HUES6 (cell line): ENCODE measurements around the gene PAX2.

Experiments used
- H3K27ac ChIP-seq: 2 replicates; pipeline ENCODE4 v1.7.0; 2013; ENCODE audit warnings: low read depth, mild to moderate bottlenecking, low read length, inconsistent platforms
- H3K27me3 ChIP-seq: 2 replicates; pipeline ENCODE4 v1.6.1; 2013; ENCODE audit warnings: low read length; ENCODE audit not compliant: control insufficient read depth, insufficient read depth
- H3K36me3 ChIP-seq: 2 replicates; pipeline ENCODE4 v1.6.1; 2013; ENCODE audit warnings: low read length; ENCODE audit not compliant: control insufficient read depth, insufficient read depth
- H3K4me1 ChIP-seq: 2 replicates; pipeline ENCODE4 v1.6.1; 2013; ENCODE audit warnings: low read length; ENCODE audit not compliant: control insufficient read depth, insufficient read depth
- H3K4me3 ChIP-seq: 2 replicates; pipeline ENCODE4 v1.5.1; 2013; ENCODE audit warnings: low read depth, low read length
- H3K9ac ChIP-seq: one replicate; pipeline ENCODE4 v1.6.1; 2013; ENCODE audit warnings: mild to moderate bottlenecking, low read length
- H3K9me3 ChIP-seq: 2 replicates; pipeline ENCODE4 v1.6.1; 2013; ENCODE audit warnings: low read depth, low read length; ENCODE audit not compliant: control insufficient read depth, insufficient read depth

Gene PAX2

GRCh38 chr10:100802196-100802595 is 56.8 kb downstream of the PAX2 start:
- H3K4me3 ChIP-seq = no peak overlapping the region
- no peaks in the 10 kb centered on the region for H3K36me3 ChIP-seq
- H3K27ac ChIP-seq = no peak overlapping the region
- H3K4me1 ChIP-seq = peaks cover 25% of the 10 kb centered on the region
- no peaks in the 10 kb centered on the region for H3K9me3 ChIP-seq
- no peak overlapping the region for H3K9ac ChIP-seq
- peaks cover 44% of the 10 kb centered on the region for H3K27me3 ChIP-seq

DNA sequence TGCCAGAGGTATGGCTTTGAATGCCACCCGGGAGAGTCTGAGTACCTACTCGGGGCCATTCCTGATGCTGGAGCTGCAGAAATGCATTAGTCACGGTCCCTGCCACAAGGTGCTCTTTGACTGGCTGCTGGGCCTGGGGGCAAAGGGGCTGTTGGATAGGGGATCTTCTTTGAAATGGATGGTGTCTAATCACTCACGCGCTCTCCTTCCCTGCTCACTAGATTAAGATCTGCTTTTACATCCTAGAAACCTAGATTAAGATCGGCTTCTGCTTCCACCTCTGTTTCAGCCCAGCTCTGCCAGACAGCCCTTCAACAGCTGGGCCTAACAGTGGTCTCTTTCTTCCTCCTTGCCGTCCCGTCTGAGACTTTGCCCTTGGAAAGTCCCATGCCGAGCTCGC is 57.2 kb downstream of the PAX2 start:
- Histone ChIP-seq H3K27me3 (peaks cover 44% of the 10 kb centered on the region), H3K4me3 (no peak overlapping the region), H3K27ac (no peak overlapping the region), H3K9ac (no peak overlapping the region), H3K9me3 (no peaks in the 10 kb centered on the region), H3K36me3 (no peaks in the 10 kb centered on the region), H3K4me1 (peaks cover 25% of the 10 kb centered on the region)

GRCh38 chr10:100803492-100803891 is 58.1 kb downstream of the PAX2 start:
- no peaks in the 10 kb centered on the region for H3K36me3 ChIP-seq
- peaks cover 44% of the 10 kb centered on the region for H3K27me3 ChIP-seq
- H3K9me3 ChIP-seq = no peaks in the 10 kb centered on the region
- H3K4me1 ChIP-seq = peaks cover 25% of the 10 kb centered on the region
- no peak overlapping the region for H3K27ac ChIP-seq
- H3K4me3 ChIP-seq = no peak overlapping the region
- no peak overlapping the region for H3K9ac ChIP-seq

- no peak overlapping the region for H3K4me3 ChIP-seq
- H3K36me3 ChIP-seq = no peaks in the 10 kb centered on the region
- peaks cover 25% of the 10 kb centered on the region for H3K4me1 ChIP-seq
- peaks cover 47% of the 10 kb centered on the region for H3K27me3 ChIP-seq
- no peak overlapping the region for H3K27ac ChIP-seq
- H3K9me3 ChIP-seq = no peaks in the 10 kb centered on the region
- no peak overlapping the region for H3K9ac ChIP-seq
Measured at GRCh38 chr10:100803908-100804307, 58.5 kb downstream of the PAX2 start.

GRCh38 chr10:100805543-100806355 is 60.4 kb downstream of the PAX2 start:
- no peak overlapping the region for H3K9ac ChIP-seq
- H3K36me3 ChIP-seq = no peaks in the 10 kb centered on the region
- peaks cover 54% of the 10 kb centered on the region for H3K27me3 ChIP-seq

GRCh38 chr10:100806356-100806645 is 60.9 kb downstream of the PAX2 start:
- peaks cover 53% of the 10 kb centered on the region for H3K27me3 ChIP-seq

More at GRCh38 chr10:100805543-100806355, 60.4 kb downstream of the PAX2 start:
- Histone ChIP-seq H3K9me3 (no peaks in the 10 kb centered on the region), H3K4me1 (peaks cover 25% of the 10 kb centered on the region), H3K4me3 (no peak overlapping the region), H3K27ac (no peak overlapping the region)

DNA sequence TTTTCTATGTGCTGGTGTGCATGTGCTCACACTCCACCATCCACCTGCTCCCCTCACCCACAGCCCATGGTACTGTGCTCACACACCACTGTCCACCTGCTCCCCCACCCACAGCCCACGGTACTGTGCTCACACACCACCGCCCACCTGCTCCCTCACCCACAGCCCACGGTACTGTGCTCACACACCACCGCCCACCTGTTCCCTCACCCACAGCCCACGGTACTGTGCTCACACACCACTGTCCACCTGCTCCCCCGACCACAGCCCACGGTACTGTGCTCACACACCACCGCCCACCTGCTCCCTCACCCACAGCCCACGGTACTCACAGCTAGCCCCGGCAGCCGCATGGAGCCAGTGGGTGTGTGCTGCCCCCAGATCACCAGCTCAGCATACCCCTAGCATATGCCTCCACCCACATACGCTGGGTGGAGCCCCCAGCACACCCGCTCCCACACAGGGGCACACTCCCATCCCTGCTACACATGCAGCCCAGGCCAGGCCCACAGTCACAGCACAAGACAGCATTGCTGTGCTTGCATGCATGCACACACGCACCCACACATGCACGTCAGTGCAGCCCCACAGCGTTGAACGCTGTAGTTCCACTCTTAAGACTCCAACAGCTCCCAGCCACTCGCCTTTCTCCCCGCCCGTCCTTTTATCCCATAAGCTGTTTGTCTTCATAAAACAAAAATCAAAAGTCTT is 62.0 kb downstream of the PAX2 start:
- Histone ChIP-seq H3K4me1 (peaks cover 20% of the 10 kb centered on the region), H3K27ac (no peak overlapping the region), H3K4me3 (no peak overlapping the region), H3K36me3 (no peaks in the 10 kb centered on the region), H3K9me3 (no peaks in the 10 kb centered on the region), H3K9ac (no peak overlapping the region), H3K27me3 (peaks cover 49% of the 10 kb centered on the region)

More at GRCh38 chr10:100806356-100806645, 60.9 kb downstream of the PAX2 start:
- H3K4me3 ChIP-seq = no peak overlapping the region
- no peak overlapping the region for H3K9ac ChIP-seq
- H3K4me1 ChIP-seq = peaks cover 25% of the 10 kb centered on the region
- no peaks in the 10 kb centered on the region for H3K9me3 ChIP-seq
- no peak overlapping the region for H3K27ac ChIP-seq
- no peaks in the 10 kb centered on the region for H3K36me3 ChIP-seq

DNA sequence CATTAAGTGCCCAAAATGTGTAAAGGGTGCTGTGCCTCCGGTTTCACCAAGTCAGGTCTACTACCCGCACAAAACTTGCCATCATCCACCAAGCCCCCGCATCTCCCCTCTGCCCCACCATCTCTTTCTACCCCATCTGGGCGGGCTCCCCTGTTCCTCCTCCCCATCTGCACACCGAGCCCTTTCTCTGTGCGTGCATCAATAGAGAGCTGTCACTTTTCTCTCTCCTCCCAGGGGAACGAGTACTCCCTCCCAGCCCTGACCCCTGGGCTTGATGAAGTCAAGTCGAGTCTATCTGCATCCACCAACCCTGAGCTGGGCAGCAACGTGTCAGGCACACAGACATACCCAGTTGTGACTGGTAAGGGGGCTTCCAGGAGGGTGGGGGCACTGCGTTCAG is 63.5 kb downstream of the PAX2 start:
- Histone ChIP-seq H3K27ac (no peak overlapping the region), H3K9ac (no peak overlapping the region), H3K4me3 (no peak overlapping the region), H3K36me3 (no peaks in the 10 kb centered on the region), H3K27me3 (peaks cover 45% of the 10 kb centered on the region), H3K9me3 (no peaks in the 10 kb centered on the region), H3K4me1 (peaks cover 5% of the 10 kb centered on the region)

DNA sequence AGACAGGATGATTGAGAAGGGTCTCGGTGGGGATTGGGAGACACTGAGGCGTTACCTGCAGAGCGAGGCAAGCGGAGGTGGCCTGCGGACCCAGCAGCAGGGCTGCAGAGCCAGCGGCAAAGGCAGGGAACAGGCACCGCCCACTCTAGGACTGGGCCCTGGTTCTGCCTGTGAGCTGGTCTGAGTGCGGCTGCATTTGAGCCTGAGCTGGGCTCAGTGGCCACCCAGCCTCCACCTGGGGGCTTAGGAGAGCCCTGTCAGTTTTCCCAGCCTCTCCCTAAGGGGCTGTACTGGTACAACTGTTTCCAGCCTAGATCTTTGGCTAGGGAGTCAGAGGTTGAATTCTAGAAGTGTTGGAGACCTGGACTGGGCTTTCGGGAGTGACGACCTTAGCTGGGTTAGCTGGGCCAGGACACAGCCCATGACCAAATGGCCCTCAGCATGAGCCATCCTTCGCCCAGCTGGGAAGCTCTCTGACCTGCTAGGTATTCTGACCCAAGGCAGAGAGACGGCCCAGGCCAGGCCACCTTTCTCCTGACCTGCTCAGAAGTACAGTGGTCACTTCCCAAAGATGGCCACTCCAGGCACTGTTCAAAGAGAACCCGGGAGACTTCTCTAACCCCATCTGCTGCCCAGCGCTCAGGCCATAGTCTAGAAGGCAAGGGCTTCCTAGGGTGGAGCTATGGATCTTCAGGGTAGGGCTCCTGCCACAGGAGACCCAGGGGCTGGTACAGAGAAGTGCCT is 64.9 kb downstream of the PAX2 start:
- H3K27me3 ChIP-seq = peaks cover 44% of the 10 kb centered on the region
- H3K9ac ChIP-seq = no peak overlapping the region
- no peak overlapping the region for H3K27ac ChIP-seq
- no peaks in the 10 kb centered on the region for H3K9me3 ChIP-seq
- H3K36me3 ChIP-seq = no peaks in the 10 kb centered on the region
- no peak overlapping the region for H3K4me3 ChIP-seq
- peaks cover 8% of the 10 kb centered on the region; the same call in 1 of the 2 replicates for H3K4me1 ChIP-seq

GRCh38 chr10:100810835-100811116 is 65.4 kb downstream of the PAX2 start:
- Histone ChIP-seq H3K4me3 (no peak overlapping the region), H3K27me3 (peaks cover 44% of the 10 kb centered on the region), H3K9me3 (no peaks in the 10 kb centered on the region)

GRCh38 chr10:100811261-100811660 is 65.9 kb downstream of the PAX2 start:
- Histone ChIP-seq H3K9ac (no peak overlapping the region), H3K4me1 (peaks cover 16% of the 10 kb centered on the region; the same call in 1 of the 2 replicates), H3K27ac (no peak overlapping the region), H3K27me3 (peaks cover 40% of the 10 kb centered on the region), H3K9me3 (no peaks in the 10 kb centered on the region), H3K4me3 (no peak overlapping the region), H3K36me3 (no peaks in the 10 kb centered on the region)

More at GRCh38 chr10:100810835-100811116, 65.4 kb downstream of the PAX2 start:
- no peak overlapping the region for H3K27ac ChIP-seq
- no peaks in the 10 kb centered on the region for H3K36me3 ChIP-seq
- peaks cover 14% of the 10 kb centered on the region; the same call in 1 of the 2 replicates for H3K4me1 ChIP-seq
- no peak overlapping the region for H3K9ac ChIP-seq
